Thymus (tissue), 11 donors: ENCODE measurements around the gene KRT3. TPM values are rescaled to one million over a fixed set of nuclear protein-coding genes. Genes with fewer than 3 reads are reported as not detected.

Experiments
- DNase-seq, 9 donors: peaks; one replicate each; pipeline ENCODE4 v3.0.0-alpha.2; 2013; ENCODE audit warnings: low spot score in 9 of 9, low read depth in 6 of 9, missing footprints in 1 of 9
- H3K27ac ChIP-seq, 2 donors: one replicate each; pipeline ENCODE4 v1.5.1; 2013; ENCODE audit warnings: control low read depth in 1 of 2, low read depth in 1 of 2, low read length in 1 of 2, mild to moderate bottlenecking in 1 of 2, moderate library complexity in 1 of 2
- H3K27me3 ChIP-seq, 2 donors: one replicate each; pipeline ENCODE4 v1.5.1; 2013; ENCODE audit warnings: low read length in 1 of 2; ENCODE audit not compliant: control insufficient read depth in 2 of 2, insufficient read depth in 1 of 2
- H3K36me3 ChIP-seq, 2 donors: one replicate each; pipeline ENCODE4 v1.5.1; 2013; ENCODE audit warnings: low read length in 1 of 2, mild to moderate bottlenecking in 1 of 2, moderate library complexity in 1 of 2; ENCODE audit not compliant: control insufficient read depth in 2 of 2, insufficient read depth in 2 of 2
- H3K4me1 ChIP-seq, 2 donors: one replicate each; pipeline ENCODE4 v1.5.1; 2013; ENCODE audit warnings: low read length in 2 of 2; ENCODE audit not compliant: control insufficient read depth in 2 of 2, insufficient read depth in 2 of 2
- H3K4me3 ChIP-seq, 2 donors: one replicate each; pipeline ENCODE4 v1.5.1; 2013; ENCODE audit warnings: low read length in 2 of 2, control low read depth in 1 of 2, mild to moderate bottlenecking in 1 of 2
- H3K9me3 ChIP-seq, 2 donors: one replicate each; pipeline ENCODE4 v1.5.1; 2013; ENCODE audit warnings: low read length in 1 of 2, mild to moderate bottlenecking in 1 of 2; ENCODE audit not compliant: control insufficient read depth in 2 of 2, insufficient read depth in 1 of 2
- WGBS: extraction: QIAGEN DNeasy Blood & Tissue Kit; methylation state at CpG from one replicate; pipeline ENCODE4 v1.1.7; 2013; 5-methylcytosine and 5-hydroxymethylcytosine counted together
- polyA plus RNA-seq: library from polyadenylated mRNA; stranded (reverse); fragments of 200-250 nt; gene quantifications from one replicate; pipeline ENCODE4 v1.2.3, GENCODE V29; 2013
- total RNA-seq: library from RNA; stranded (reverse); fragments of 120-200 nt; gene quantifications from one replicate; pipeline ENCODE4 v1.2.4, GENCODE V29; 2013
- donor health status: healthy.

The KRT3 gene
- total and polyA plus RNA-seq, 2 donors, result 0.14 to 1.0 TPM

GRCh38 chr12:52778833-52779232 lies 17.1 kb downstream of the KRT3 start:
- Histone ChIP-seq H3K27me3 (peaks cover 0 to 6% of the 10 kb centered on the region in 2 donors), H3K36me3 (no peaks in the 10 kb centered on the region), H3K4me3 (no peak overlapping the region), H3K9me3 (no peaks in the 10 kb centered on the region), H3K4me1 (no peaks in the 10 kb centered on the region), H3K27ac (no peak overlapping the region)
- WGBS, result 96% methylated on average over 2 of the region's 2 CpGs
- no peak for DNase-seq

- H3K4me1 ChIP-seq, result no peaks in the 10 kb centered on the region
- no peak for DNase-seq
- H3K27me3 ChIP-seq, result peaks cover 0 to 6% of the 10 kb centered on the region in 2 donors
- H3K36me3 ChIP-seq, result no peaks in the 10 kb centered on the region
- H3K9me3 ChIP-seq, result no peaks in the 10 kb centered on the region
- no peak overlapping the region for H3K27ac ChIP-seq
- WGBS, result 95% methylated on average over 4 of the region's 4 CpGs
- no peak overlapping the region for H3K4me3 ChIP-seq
Measured at GRCh38 chr12:52777566-52777965, 18.4 kb downstream of the KRT3 start.

- no peak within 1 kb of the TSS for H3K4me3 ChIP-seq
- H3K4me1 ChIP-seq, result no peaks in the 10 kb centered on the region
- no peaks in the 10 kb centered on the region for H3K36me3 ChIP-seq
- H3K27ac ChIP-seq, result no peak within 1 kb of the TSS
- no peaks in the 10 kb centered on the region for H3K9me3 ChIP-seq
- DNase-seq, result no peak
- H3K27me3 ChIP-seq, result peaks cover 0 to 6% of the 10 kb centered on the region in 2 donors
- WGBS, result 87% methylated on average over 8 of the region's 8 CpGs
Measured at GRCh38 chr12:52776913-52777395, 19.0 kb downstream of the KRT3 start, which contains the start of gene KRT76. Gene KRT76 (minus strand): TSS chr12:52777345. CDS start chr12:52777291, 54 bp downstream.

- H3K27me3 ChIP-seq, result peaks cover 0 to 6% of the 10 kb centered on the region in 2 donors
- DNase-seq, result no peak
- 95% methylated on average over 5 of the region's 5 CpGs for WGBS
Measured at GRCh38 chr12:52776435-52776834, 19.5 kb downstream of the KRT3 start.

GRCh38 chr12:52774629-52775250 lies 21.2 kb downstream of the KRT3 start:
- whole genome bisulfite sequencing, result 88% methylated on average over 8 of the region's 8 CpGs
- H3K4me3 ChIP-seq, result no peak overlapping the region
- H3K27ac ChIP-seq, result no peak overlapping the region
- peaks cover 0 to 6% of the 10 kb centered on the region in 2 donors for H3K27me3 ChIP-seq
- DNase-seq, result no peak
- no peaks in the 10 kb centered on the region for H3K4me1 ChIP-seq
- H3K9me3 ChIP-seq, result no peaks in the 10 kb centered on the region
- H3K36me3 ChIP-seq, result no peaks in the 10 kb centered on the region

More at GRCh38 chr12:52776435-52776834, 19.5 kb downstream of the KRT3 start:
- Histone ChIP-seq H3K4me3 (no peak overlapping the region), H3K4me1 (no peaks in the 10 kb centered on the region), H3K36me3 (no peaks in the 10 kb centered on the region), H3K27ac (no peak overlapping the region), H3K9me3 (no peaks in the 10 kb centered on the region)

- WGBS, result 76% methylated on average over 3 of the region's 3 CpGs
- Histone ChIP-seq H3K27me3 (peaks cover 0 to 6% of the 10 kb centered on the region in 2 donors), H3K27ac (no peak overlapping the region), H3K4me1 (no peaks in the 10 kb centered on the region), H3K36me3 (no peaks in the 10 kb centered on the region), H3K4me3 (no peak overlapping the region), H3K9me3 (no peaks in the 10 kb centered on the region)
- DNase-seq, result no peak
Measured at GRCh38 chr12:52772772-52773171, 23.1 kb downstream of the KRT3 start.

- no peak for DNase-seq
- Histone ChIP-seq H3K4me1 (no peaks in the 10 kb centered on the region), H3K27me3 (peaks cover 0 to 6% of the 10 kb centered on the region in 2 donors), H3K27ac (no peak overlapping the region), H3K4me3 (no peak overlapping the region), H3K36me3 (no peaks in the 10 kb centered on the region), H3K9me3 (no peaks in the 10 kb centered on the region)
- 95% methylated on average over 4 of the region's 4 CpGs for WGBS
Measured at GRCh38 chr12:52772188-52772587, 23.7 kb downstream of the KRT3 start.

GRCh38 chr12:52771505-52771904 lies 24.4 kb downstream of the KRT3 start:
- Histone ChIP-seq H3K27ac (no peak overlapping the region), H3K36me3 (no peaks in the 10 kb centered on the region), H3K4me3 (no peak overlapping the region), H3K4me1 (no peaks in the 10 kb centered on the region), H3K9me3 (no peaks in the 10 kb centered on the region), H3K27me3 (peaks cover 0 to 2% of the 10 kb centered on the region in 2 donors)
- WGBS, result 95% methylated on average over 4 of the region's 4 CpGs
- DNase-seq, result no peak

GRCh38 chr12:52771088-52771487 lies 24.8 kb downstream of the KRT3 start:
- Histone ChIP-seq H3K27me3 (peaks cover 0 to 2% of the 10 kb centered on the region in 2 donors), H3K36me3 (no peaks in the 10 kb centered on the region), H3K4me1 (no peaks in the 10 kb centered on the region), H3K27ac (no peak overlapping the region), H3K9me3 (no peaks in the 10 kb centered on the region), H3K4me3 (no peak overlapping the region)
- no peak for DNase-seq
- WGBS, result 88% methylated on average over 6 of the region's 6 CpGs
